Skin of body (tissue), 2 donors: Measurements from ENCODE around the gene SCAANT1. TPM values are rescaled to one million over a fixed set of nuclear protein-coding genes. Genes with fewer than 3 reads are reported as not detected.

ENCODE experiments used
- DNase-seq: peaks from one replicate; lab custom pipeline; 2025; lab: John Stamatoyannopoulos, UW
- total RNA-seq: library from RNA; depleted of rRNA; stranded (reverse); fragments of >200 nt; gene quantifications from one replicate; pipeline ENCODE4 v1.2.3, GENCODE V29; 2014

SCAANT1 gene
- total RNA-seq, 1 donor from 2014 or later, result not detected

- no peak for DNase-seq
Measured at GRCh38 chr3:63905731-63906620, 6.2 kb downstream of the SCAANT1 start.

GRCh38 chr3:63900459-63900858 lies 11.7 kb downstream of the SCAANT1 start:
- DNase-seq, result no peak

GRCh38 chr3:63900010-63900409 lies 12.2 kb downstream of the SCAANT1 start:
- DNase-seq, result no peak

- DNase-seq, result no peak
Measured at GRCh38 chr3:63896332-63897030, 15.7 kb downstream of the SCAANT1 start.

- no peak for DNase-seq
Measured at GRCh38 chr3:63895422-63896189, 16.6 kb downstream of the SCAANT1 start.

GRCh38 chr3:63892773-63893352 lies 19.3 kb downstream of the SCAANT1 start:
- DNase-seq, result no peak

- DNase-seq, result no peak
Measured at GRCh38 chr3:63891518-63891917, 20.7 kb downstream of the SCAANT1 start.

- DNase-seq, result no peak
Measured at GRCh38 chr3:63886858-63887257, 25.3 kb downstream of the SCAANT1 start.

GRCh38 chr3:63880653-63881052 lies 31.5 kb downstream of the SCAANT1 start:
- no peak for DNase-seq

GRCh38 chr3:63878394-63879060 lies 33.7 kb downstream of the SCAANT1 start:
- no peak for DNase-seq

- no peak for DNase-seq
Measured at GRCh38 chr3:63877737-63878393, 34.3 kb downstream of the SCAANT1 start.

GRCh38 chr3:63876260-63876659 lies 35.9 kb downstream of the SCAANT1 start:
- DNase-seq, result no peak

- DNase-seq, result no peak
Measured at GRCh38 chr3:63875510-63875909, 36.7 kb downstream of the SCAANT1 start.

GRCh38 chr3:63874769-63875168 lies 37.4 kb downstream of the SCAANT1 start:
- DNase-seq, result no peak

- no peak for DNase-seq
Measured at GRCh38 chr3:63872135-63872924, 39.9 kb downstream of the SCAANT1 start.

- DNase-seq, result no peak
Measured at GRCh38 chr3:63870615-63871005, 41.6 kb downstream of the SCAANT1 start.

GRCh38 chr3:63869940-63870614 lies 42.1 kb downstream of the SCAANT1 start:
- no peak for DNase-seq

- no peak for DNase-seq
Measured at GRCh38 chr3:63867225-63867624, 45.0 kb downstream of the SCAANT1 start.

GRCh38 chr3:63864965-63865327 lies 47.2 kb downstream of the SCAANT1 start:
- no peak for DNase-seq
